GM23338 (cell line): ENCODE results near the gene NDEL1. TPM values are rescaled to one million over a fixed set of nuclear protein-coding genes. Genes with fewer than 3 reads are reported as not detected.

Experiments
- ATAC-seq: fragments of 200-7000 bp; cut with Tn5 transposase; 3 replicates; pipeline ENCODE4 v1.9.1; 2020
- DNase-seq: peaks from one replicate; pipeline ENCODE4 v3.0.0-alpha.2; 2015; ENCODE audit warnings: low spot score
- H2AFZ ChIP-seq: fragments of 200-600 bp; sonication (generic); 2 replicates; pipeline ENCODE4 v1.8.0; 2016; ENCODE audit warnings: antibody characterized with exemption, mild to moderate bottlenecking, moderate library complexity
- H3F3A ChIP-seq: fragments of 200-600 bp; sonication (generic); replicated peaks from 2 replicates; pipeline ENCODE4 v1.8.0; 2017; ENCODE audit warnings: antibody characterized with exemption, mixed run types, low read depth
- H3K27ac ChIP-seq: fragments of 200-600 bp; sonication (generic); 2 replicates; pipeline ENCODE4 v1.6.1; 2016; ENCODE audit warnings: low read depth
- H3K27me3 ChIP-seq: fragments of 200-600 bp; sonication (generic); 2 replicates; pipeline ENCODE4 v1.8.0; 2016; ENCODE audit warnings: mild to moderate bottlenecking, mixed run types, moderate library complexity; ENCODE audit not compliant: insufficient read depth
- H3K36me3 ChIP-seq: fragments of 200-600 bp; sonication (generic); 2 replicates; pipeline ENCODE4 v1.8.0; 2016; ENCODE audit warnings: mild to moderate bottlenecking; ENCODE audit not compliant: insufficient read depth
- H3K4me1 ChIP-seq: fragments of 200-600 bp; sonication (generic); 2 replicates; pipeline ENCODE4 v1.8.0; 2016; ENCODE audit warnings: mild to moderate bottlenecking, moderate library complexity; ENCODE audit not compliant: insufficient read depth
- H3K4me2 ChIP-seq: fragments of 200-600 bp; sonication (generic); 2 replicates; pipeline ENCODE4 v1.7.1; 2017; ENCODE audit warnings: mixed run types
- H3K4me3 ChIP-seq: fragments of 200-600 bp; sonication (generic); 2 replicates; pipeline ENCODE4 v1.6.1; 2016; ENCODE audit warnings: mixed run types
- H3K79me2 ChIP-seq: fragments of 200-600 bp; sonication (generic); replicated peaks from 2 replicates; pipeline ENCODE4 v1.8.0; 2017; ENCODE audit warnings: mild to moderate bottlenecking; ENCODE audit not compliant: insufficient read depth
- H3K9me2 ChIP-seq: fragments of 200-600 bp; sonication (generic); 2 replicates; pipeline ENCODE4 v1.8.0; 2017; ENCODE audit not compliant: insufficient read depth
- H4K20me1 ChIP-seq: fragments of 200-600 bp; sonication (generic); replicated peaks from 2 replicates; pipeline ENCODE4 v1.8.0; 2017; ENCODE audit warnings: mild to moderate bottlenecking; ENCODE audit not compliant: insufficient read depth
- H3K27ac Mint-ChIP-seq: 2 replicates; pipeline ENCODE4 v1.8.0; 2020; ENCODE audit warnings: inconsistent platforms, mild to moderate bottlenecking, moderate library complexity, mixed read lengths
- H3K27me3 Mint-ChIP-seq: 3 replicates; pipeline ENCODE4 v1.8.0; 2022; ENCODE audit warnings: low read depth, mild to moderate bottlenecking, moderate library complexity, mixed read lengths, inconsistent platforms; ENCODE audit not compliant: insufficient read depth, poor library complexity
- H3K36me3 Mint-ChIP-seq: 3 replicates; pipeline ENCODE4 v1.8.0; 2021; ENCODE audit warnings: low read depth, mild to moderate bottlenecking, inconsistent platforms, moderate library complexity, mixed read lengths
- H3K4me1 Mint-ChIP-seq: 3 replicates; pipeline ENCODE4 v1.8.0; 2020; ENCODE audit warnings: mild to moderate bottlenecking, inconsistent platforms, mixed read lengths
- H3K4me3 Mint-ChIP-seq: 3 replicates; pipeline ENCODE4 v1.8.0; 2021; ENCODE audit warnings: moderate library complexity, mild to moderate bottlenecking, inconsistent platforms, mixed read lengths
- H3K9me3 Mint-ChIP-seq: 3 replicates; pipeline ENCODE4 v1.8.0; 2020; ENCODE audit warnings: moderate library complexity, mild to moderate bottlenecking, inconsistent platforms, mixed read lengths
- CTCF ChIP-seq, 2 experiments: fragments of 200-600 bp in 1 of 2; sonication (generic) in 1 of 2; conservative IDR thresholded peaks; 2 replicates each; pipeline versions ENCODE4 v1.5.1 to v1.6.1; 2016 to 2017; ENCODE audit warnings: antibody characterized with exemption in 2 of 2, low read depth in 2 of 2, mild to moderate bottlenecking in 2 of 2, moderate library complexity in 1 of 2
- EZH2 ChIP-seq: fragments of 200-600 bp; sonication (generic); IDR thresholded peaks from one replicate; pipeline ENCODE4 v1.8.0; 2017; ENCODE audit warnings: antibody characterized with exemption, mild to moderate bottlenecking, low read depth; ENCODE audit not compliant: unreplicated experiment
- JUNB ChIP-seq: IDR thresholded peaks from one replicate; pipeline ENCODE4 v1.6.1; 2016; ENCODE audit warnings: antibody characterized with exemption; ENCODE audit not compliant: unreplicated experiment
- POLR2AphosphoS5 ChIP-seq: IDR thresholded peaks from 2 replicates; pipeline ENCODE4 v1.6.1; 2016; ENCODE audit warnings: antibody characterized with exemption, low read depth
- ZNF114 ChIP-seq: fragments of 250-450 bp; sonication (Bioruptor Pico); IDR thresholded peaks from 2 replicates; pipeline ENCODE4 v1.5.0; 2020; ENCODE audit warnings: mild to moderate bottlenecking, moderate library complexity
- polyA plus RNA-seq: library from polyadenylated mRNA; unstranded; fragments of >200 nt; fragmentation: Nextera tagmentation; extraction: Ambion mirVana; gene quantifications from 2 replicates; pipeline ENCODE4 v1.2.1, GENCODE V29; 2016
- total RNA-seq: library from RNA; depleted of rRNA; stranded (reverse); fragments of >200 nt; shearing (Covaris generic); gene quantifications from 2 replicates; pipeline ENCODE4 v1.2.3, GENCODE V29; 2014

NDEL1 gene
- total and polyA plus RNA-seq, 2 experiments from 2014 or later: 21.2 to 26.0 TPM

- Histone ChIP-seq H3K27ac (no peak overlapping the region), H3K36me3 (no peaks in the 10 kb centered on the region), H3K27me3 (no peaks in the 10 kb centered on the region), H3K4me1 (no peaks in the 10 kb centered on the region), H3K79me2 (no peaks in the 10 kb centered on the region), H2AFZ (0 out of 2 replicates have a peak overlapping the region, but pooled peaks have one; percentile 12), H3F3A (no peaks in the 10 kb centered on the region), H3K9me2 (no peaks in the 10 kb centered on the region; the same call in 1 of the 2 replicates), H4K20me1 (no peaks in the 10 kb centered on the region), H3K4me3 (no peak overlapping the region), H3K4me2 (no peak overlapping the region)
- TF ChIP-seq ZNF114 (CRISPR knock-in tag) (no peak), EZH2 (no peak), POLR2AphosphoS5 (no peak), CTCF (conservative IDR thresholded peaks at IDR 0.05; ENCODE audit: low read depth in 2 of 2) (no peak)
- Mint-ChIP-seq H3K36me3 (no peaks in the 10 kb centered on the region), H3K4me3 (no peak overlapping the region), H3K9me3 (no peaks in the 10 kb centered on the region), H3K27me3 (peaks cover 5% of the 10 kb centered on the region), H3K4me1 (no peaks in the 10 kb centered on the region), H3K27ac (peak overlapping the region; percentile 43; the same call in 1 of the 2 replicates)
- DNase-seq (no peak), ATAC-seq (no peak)
These were observed 9.5 kb upstream of the NDEL1 start for GRCh38 chr17:8426094-8426720.

- Histone ChIP-seq H3K36me3 (no peaks in the 10 kb centered on the region), H3F3A (no peaks in the 10 kb centered on the region), H3K4me1 (no peaks in the 10 kb centered on the region), H3K27me3 (no peaks in the 10 kb centered on the region), H3K79me2 (no peaks in the 10 kb centered on the region), H3K4me3 (no peak overlapping the region), H3K27ac (no peak overlapping the region), H4K20me1 (no peaks in the 10 kb centered on the region), H3K4me2 (no peak overlapping the region), H2AFZ (no peak overlapping the region), H3K9me2 (no peaks in the 10 kb centered on the region; the same call in 1 of the 2 replicates)
- DNase-seq (peak; percentile 33), ATAC-seq (peak; percentile 64)
- TF ChIP-seq CTCF (conservative IDR thresholded peaks at IDR 0.05; ENCODE audit: low read depth in 2 of 2): 0 out of 4 replicates have a peak, but pooled peaks of 1 of the 2 experiments have one; percentile 18
- TF ChIP-seq JUNB: no peak
- H3K36me3 Mint-ChIP-seq: no peaks in the 10 kb centered on the region
- H3K4me3 Mint-ChIP-seq: no peak overlapping the region
- H3K27ac Mint-ChIP-seq: no peak overlapping the region
- H3K27me3 Mint-ChIP-seq: peaks cover 5% of the 10 kb centered on the region
- H3K4me1 Mint-ChIP-seq: no peaks in the 10 kb centered on the region
- H3K9me3 Mint-ChIP-seq: no peaks in the 10 kb centered on the region
These were observed 8.9 kb upstream of the NDEL1 start for GRCh38 chr17:8426802-8427201.
